Stimulated activated CD4-positive, alpha-beta T cell treated with anti-CD3 and anti-CD28 coated beads, TNF-alpha, amount 100 ng/mL, for 24 hours (primary cell): ENCODE data around the gene SLC24A1.

Source experiments
- DNase-seq, 3 experiments: peaks; one replicate each; pipeline ENCODE4 v3.0.0-alpha.2; 2020; ENCODE audit warnings: low read depth in 3 of 3

SLC24A1 gene

DNA sequence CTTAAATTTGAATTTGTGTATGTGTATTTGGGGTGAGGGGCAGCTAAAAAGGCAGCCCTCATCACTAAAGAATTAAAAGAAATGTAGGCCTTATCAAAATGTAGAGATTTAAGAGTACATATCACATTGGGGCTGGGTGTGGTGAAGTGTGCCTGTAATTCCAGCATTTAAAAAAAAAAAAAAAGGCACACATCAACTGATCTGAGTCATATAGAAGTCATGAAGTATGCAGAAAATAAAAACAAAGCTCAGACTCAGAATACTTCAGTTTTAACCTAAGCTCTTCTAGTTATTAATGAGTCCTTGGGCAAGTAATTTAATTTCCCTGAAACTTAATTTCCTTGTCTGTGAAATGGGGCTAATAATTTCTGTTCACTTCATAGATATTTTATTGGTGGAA, 31.6 kb downstream of the SLC24A1 start:
- DNase-seq: no peak

DNA sequence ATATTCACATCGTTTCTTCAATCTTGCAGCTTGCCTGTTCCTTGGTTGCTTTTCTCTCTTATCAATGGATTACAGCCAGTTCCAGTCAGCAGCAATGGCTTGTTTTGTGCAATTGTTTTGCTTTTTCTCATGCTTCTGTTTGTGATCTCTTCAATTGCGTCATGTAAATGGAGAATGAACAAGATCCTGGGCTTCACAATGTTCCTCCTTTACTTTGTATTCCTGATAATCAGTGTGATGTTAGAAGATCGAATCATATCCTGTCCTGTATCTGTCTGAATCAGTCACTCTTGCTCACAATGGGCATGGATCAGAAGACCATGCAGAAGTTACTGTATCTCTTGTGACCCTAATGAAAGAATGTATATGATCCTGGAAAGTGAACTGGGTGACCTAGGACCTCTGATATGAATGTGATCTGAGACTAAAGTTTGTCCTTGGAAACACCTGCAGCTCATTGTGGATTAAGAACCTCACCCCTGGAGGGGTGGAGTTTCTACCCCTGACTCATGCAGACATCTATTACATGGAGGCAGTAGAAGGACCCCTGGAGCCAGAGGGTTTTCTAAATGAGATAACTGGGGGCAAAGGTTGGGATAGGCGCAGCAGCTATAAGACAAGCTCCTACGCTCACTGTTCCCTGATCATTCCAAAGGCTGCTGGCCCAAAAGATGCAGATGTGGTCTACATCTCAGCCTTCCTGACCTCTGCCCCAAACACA, 32.2 kb downstream of the SLC24A1 start:
- no peak for DNase-seq

DNA sequence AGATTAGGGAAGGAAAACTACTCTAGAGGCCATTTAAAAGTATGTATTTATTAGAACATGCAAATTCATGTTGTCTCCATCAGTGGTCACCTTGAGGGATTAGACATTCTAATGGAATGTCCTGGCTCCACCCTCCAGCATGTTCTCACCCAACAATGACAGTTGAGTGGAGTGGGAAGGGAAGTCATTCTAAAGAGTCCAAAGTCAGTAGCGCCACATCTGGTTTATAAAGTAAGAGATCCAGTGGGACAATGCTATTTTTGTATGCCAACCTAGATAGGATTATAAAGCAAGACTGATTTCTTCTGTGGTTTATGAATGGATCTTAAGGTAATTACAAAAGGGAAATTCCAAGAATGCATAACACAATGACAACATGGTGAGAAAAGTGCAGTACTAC, 33.3 kb downstream of the SLC24A1 start:
- DNase-seq: no peak

GRCh38 chr15:65655457-65655856, 33.7 kb downstream of the SLC24A1 start:
- DNase-seq: no peak

DNA sequence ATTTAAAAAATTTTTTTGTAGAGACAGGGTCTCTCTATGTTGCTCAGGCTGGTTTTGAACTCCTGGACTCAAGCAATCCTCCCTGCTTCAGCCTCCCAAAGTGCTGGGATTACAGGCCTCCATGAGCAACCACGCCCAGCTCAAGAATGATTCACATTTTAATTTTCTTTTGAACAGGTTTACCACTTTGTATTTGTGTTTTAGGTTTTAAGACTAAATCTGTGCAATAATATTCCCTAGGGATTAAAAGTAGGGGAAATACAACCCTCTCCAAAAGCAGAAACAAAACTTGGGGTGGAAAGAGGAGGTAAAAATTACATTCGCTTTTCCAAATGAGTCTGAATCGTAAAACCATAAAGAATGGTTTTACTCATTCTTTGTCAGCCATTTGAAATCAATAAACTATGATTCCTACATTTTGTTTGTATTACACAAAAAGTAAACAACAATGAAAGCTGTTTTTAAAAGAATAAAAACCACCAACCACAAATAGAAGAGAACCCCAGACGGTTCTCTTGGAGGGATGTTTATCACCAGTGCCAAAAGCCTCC, 37.8 kb downstream of the SLC24A1 start:
- DNase-seq: no peak

DNA sequence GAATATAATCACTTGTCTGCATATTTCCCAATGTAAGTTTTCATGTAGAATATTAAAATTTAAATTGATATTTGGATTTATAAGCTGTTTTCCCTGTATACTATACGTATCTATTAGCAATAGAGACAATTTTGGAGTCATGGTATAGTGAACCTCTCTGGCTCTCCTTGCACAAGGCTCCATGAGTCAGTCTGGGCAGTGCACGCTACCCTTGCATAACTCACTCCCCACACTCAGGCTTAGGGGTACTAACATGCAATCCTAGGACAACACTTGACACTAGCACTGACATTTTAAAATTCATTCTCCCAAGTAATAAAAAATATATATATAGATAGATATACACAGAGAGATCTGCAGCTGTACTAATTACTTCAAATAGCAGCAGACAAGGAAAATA, 39.2 kb downstream of the SLC24A1 start:
- DNase-seq: no peak

- DNase-seq: no peak
Measured at GRCh38 chr15:65663521-65663920, 41.8 kb downstream of the SLC24A1 start.

- no peak for DNase-seq
Measured at GRCh38 chr15:65666257-65666656, 44.5 kb downstream of the SLC24A1 start.

DNA sequence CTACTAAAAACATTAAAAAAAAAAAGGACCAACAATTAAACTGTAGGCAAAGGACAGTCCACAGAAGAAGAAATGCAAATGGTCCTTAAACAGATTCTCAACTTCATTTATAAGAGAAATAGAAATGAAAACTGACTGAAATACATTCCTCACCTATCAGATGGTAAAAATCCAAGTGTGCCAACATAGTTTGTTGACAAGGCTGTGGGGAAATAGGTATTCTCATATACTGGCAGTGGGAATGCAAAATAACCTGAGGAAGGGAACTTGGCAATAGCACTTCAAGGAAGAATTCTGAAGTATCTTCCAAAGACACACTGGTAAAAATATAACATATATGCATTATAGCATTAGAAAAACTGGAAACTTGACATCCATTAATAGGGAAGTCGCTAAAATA, 53.8 kb downstream of the SLC24A1 start:
- DNase-seq: no peak

- no peak for DNase-seq
Measured at GRCh38 chr15:65676123-65676522, 54.4 kb downstream of the SLC24A1 start.

- no peak for DNase-seq
Measured at GRCh38 chr15:65680544-65680943, 58.8 kb downstream of the SLC24A1 start.

DNA sequence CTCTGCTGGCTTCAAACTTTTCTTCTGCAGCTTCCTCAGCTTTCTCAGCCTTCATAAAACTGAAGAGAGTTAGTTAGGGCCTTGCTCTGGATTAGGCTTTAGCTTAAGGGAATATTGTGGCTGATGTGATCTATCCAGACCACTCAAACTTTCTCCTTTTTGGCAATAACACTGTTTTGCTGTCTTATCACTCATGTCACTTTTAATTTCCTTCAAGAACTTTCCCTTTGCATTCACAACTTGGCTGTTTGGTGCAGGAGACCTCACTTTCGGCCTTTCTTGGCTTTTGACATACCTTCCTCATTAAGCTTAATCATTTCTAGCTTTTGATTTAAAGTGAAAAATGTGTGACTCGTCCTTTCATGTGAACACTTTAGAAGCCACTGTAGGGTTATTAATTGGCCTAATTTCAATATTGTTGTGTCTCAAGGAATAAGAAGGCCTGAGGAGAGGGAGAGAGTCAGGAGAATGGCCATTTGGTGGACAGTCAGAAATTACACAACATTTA, 60.7 kb downstream of the SLC24A1 start:
- DNase-seq: no peak

DNA sequence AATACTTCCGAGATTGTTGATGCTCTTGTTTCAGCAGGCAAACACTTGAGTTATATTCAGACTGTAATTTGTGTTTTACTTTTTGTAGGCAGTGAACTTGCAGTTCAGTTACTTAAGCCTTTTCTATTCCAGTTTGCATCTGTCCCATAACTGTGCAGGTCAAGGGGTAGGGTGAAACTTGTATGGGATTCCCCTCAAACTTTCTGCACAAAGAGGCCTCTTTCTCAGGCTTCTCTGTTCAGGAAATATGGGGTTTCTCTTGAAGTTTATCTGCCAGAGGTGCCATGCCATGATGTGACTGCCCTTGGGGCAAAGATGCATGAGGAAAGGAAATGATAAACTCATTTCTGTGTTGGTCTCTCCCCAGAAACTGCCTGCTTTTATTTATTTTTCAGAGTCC, 66.7 kb downstream of the SLC24A1 start:
- DNase-seq: no peak

GRCh38 chr15:65690173-65690572, 68.4 kb downstream of the SLC24A1 start:
- DNase-seq: no peak

- DNase-seq: no peak
Measured at GRCh38 chr15:65690778-65691177, 69.0 kb downstream of the SLC24A1 start.

- no peak for DNase-seq
Measured at GRCh38 chr15:65695081-65695480, 73.3 kb downstream of the SLC24A1 start.
